Measurements from ENCODE around the gene PSMA5. TPM values are rescaled to one million over a fixed set of nuclear protein-coding genes. Genes with fewer than 3 reads are reported as not detected.

PSMA5 gene
- total RNA-seq, 1 experiment from 2014 or later: 150 TPM

- TF ChIP-seq USF1 (CRISPR knock-in tag; IDR thresholded peaks at IDR 0.05) (peak; percentile 93), CBFB (CRISPR knock-in tag; IDR thresholded peaks at IDR 0.05; ENCODE audit: low read depth) (0 out of 2 replicates have a peak, but pooled peaks have one; percentile 38), GABPB1 (CRISPR knock-in tag; IDR thresholded peaks at IDR 0.05) (no peak)
These were observed 40.4 kb upstream of the PSMA5 start, which contains the start of gene SYPL2 (continued) for GRCh38 chr1:109466452-109467300.

GRCh38 chr1:109466125-109466451 lies 39.8 kb upstream of the PSMA5 start:
- Mint-ChIP-seq H3K4me1 (peaks cover 25% of the 10 kb centered on the region), H3K36me3 (no peaks in the 10 kb centered on the region), H3K27ac (no peak overlapping the region), H3K9me3 (peaks cover 4% of the 10 kb centered on the region), H3K27me3 (ENCODE audit: low read depth) (peaks cover 73% of the 10 kb centered on the region), H3K4me3 (peak overlapping the region; percentile 76)
- DNase-seq (ENCODE audit: low spot score) (no peak), ATAC-seq (no peak)
- CTCF ChIA-PET: interaction anchor here (1.0 to 1.1 kb wide), 2 partner anchors 18 to 25 kb away, joined by 3 to 7 read pairs; partner anchors contain the start of gene ATXN7L2
- POLR2A ChIA-PET: no interaction called here
- TF ChIP-seq ATF2 (CRISPR knock-in tag; IDR thresholded peaks at IDR 0.05; ENCODE audit: borderline replicate concordance, low read depth) (no peak), OVOL2 (CRISPR knock-in tag; IDR thresholded peaks at IDR 0.05; ENCODE audit: borderline replicate concordance) (no peak), E2F4 (CRISPR knock-in tag; IDR thresholded peaks at IDR 0.05; ENCODE audit: borderline replicate concordance, low read depth) (no peak), ZNF121 (CRISPR knock-in tag; IDR thresholded peaks at IDR 0.05) (no peak), GABPB1 (CRISPR knock-in tag; IDR thresholded peaks at IDR 0.05) (no peak)

GRCh38 chr1:109457819-109458218 lies 31.6 kb upstream of the PSMA5 start:
- Mint-ChIP-seq H3K9me3 (peaks cover 41% of the 10 kb centered on the region), H3K27me3 (ENCODE audit: low read depth) (peaks cover 31% of the 10 kb centered on the region), H3K4me3 (no peak overlapping the region)

More at GRCh38 chr1:109457819-109458218, 31.6 kb upstream of the PSMA5 start:
- POLR2A ChIA-PET: no interaction called here
- Mint-ChIP-seq H3K36me3 (peaks cover 26% of the 10 kb centered on the region), H3K4me1 (no peaks in the 10 kb centered on the region), H3K27ac (no peak overlapping the region)
- no peak for ATAC-seq
- CTCF ChIA-PET: interaction anchor here (0.6 kb wide), 2 partner anchors 76 to 182 kb away, joined by 3 read pairs; no protein-coding TSS in a partner anchor
- DNase-seq (ENCODE audit: low spot score): no peak
- no peak for TF ChIP-seq TP53 (CRISPR knock-in tag; IDR thresholded peaks at IDR 0.05)
- no peak for TF ChIP-seq RELA (CRISPR knock-in tag; IDR thresholded peaks at IDR 0.05; ENCODE audit: borderline replicate concordance)
- TF ChIP-seq USF1 (CRISPR knock-in tag; IDR thresholded peaks at IDR 0.05): no peak
- TF ChIP-seq SP1 (CRISPR knock-in tag; conservative IDR thresholded peaks at IDR 0.05): no peak
- TF ChIP-seq ZNF281 (CRISPR knock-in tag; IDR thresholded peaks at IDR 0.05): no peak
- TF ChIP-seq SOX15 (CRISPR knock-in tag; IDR thresholded peaks at IDR 0.05): no peak
- no peak for TF ChIP-seq RORB (CRISPR knock-in tag; IDR thresholded peaks at IDR 0.05)
- TF ChIP-seq PRDM15 (CRISPR knock-in tag; IDR thresholded peaks at IDR 0.05): no peak
- TF ChIP-seq GABPB1 (CRISPR knock-in tag; IDR thresholded peaks at IDR 0.05): no peak
- TF ChIP-seq SMAD4 (CRISPR knock-in tag; IDR thresholded peaks at IDR 0.05): no peak
- TF ChIP-seq ZNF121 (CRISPR knock-in tag; IDR thresholded peaks at IDR 0.05): no peak
- no peak for TF ChIP-seq ZNF263 (CRISPR knock-in tag; IDR thresholded peaks at IDR 0.05; ENCODE audit: low read depth)
- TF ChIP-seq ZNF671 (CRISPR knock-in tag; IDR thresholded peaks at IDR 0.05): no peak

Measured in WTC11 (cell line).